ENCODE measurements around the gene KDM2A. TPM values are rescaled to one million over a fixed set of nuclear protein-coding genes. Genes with fewer than 3 reads are reported as not detected.

The KDM2A gene
- total RNA-seq, 1 experiment from 2014 or later = 122 TPM

- TF ChIP-seq CTCF (IDR thresholded peaks at IDR 0.05; ENCODE audit: insufficient read depth in 1 of 2, low read depth in 1 of 2, low read length in 1 of 2, severe bottlenecking in 1 of 2, unreplicated experiment in 1 of 2) = peak in 1 of 2 experiments; percentile 13
- no peak for DNase-seq
- Mint-ChIP-seq H3K9me3 (ENCODE audit: unreplicated experiment) (no peaks in the 10 kb centered on the region), H3K4me1 (ENCODE audit: low read depth, unreplicated experiment) (peaks cover 20% of the 10 kb centered on the region), H3K36me3 (ENCODE audit: insufficient read depth, unreplicated experiment) (peaks cover 84% of the 10 kb centered on the region), H3K27ac (ENCODE audit: unreplicated experiment) (peak overlapping the region; percentile 90), H3K4me3 (ENCODE audit: unreplicated experiment) (peak overlapping the region; percentile 99), H3K27me3 (ENCODE audit: insufficient read depth, unreplicated experiment) (no peaks in the 10 kb centered on the region)
- H3K27me3 ChIP-seq (replicated peaks; ENCODE audit: control insufficient read depth, insufficient read depth, low read length) = no peaks in the 10 kb centered on the region
- H3K4me1 ChIP-seq = peaks cover 20% of the 10 kb centered on the region
- ChIA-PET CTCF (no interaction called here), POLR2A (no interaction called here)
- no peaks in the 10 kb centered on the region for H3K9me3 ChIP-seq
- intact Hi-C loops (cut with micrococcal nuclease; ENCODE audit: unreplicated experiment) = no loop called here
- no TSS peak for BruUV-seq (replicated peaks)
- H3K4me3 ChIP-seq (ENCODE audit: low read depth, low read length) = no peak overlapping the region
- peaks cover 14% of the 10 kb centered on the region for H3K36me3 ChIP-seq (ENCODE audit: control insufficient read depth, insufficient read depth, low read length)
Observed at GRCh38 chr11:67286621-67287333, 167.7 kb downstream of the KDM2A start.

- peaks cover 14% of the 10 kb centered on the region for H3K36me3 ChIP-seq (ENCODE audit: control insufficient read depth, insufficient read depth, low read length)
- CTCF ChIA-PET = interaction anchor here (0.9 to 3.1 kb wide), 4 partner anchors 16 to 30 kb away, joined by 3 to 27 read pairs (median 14); partner anchors contain the start of genes GRK2 and SSH3
- peaks cover 25% of the 10 kb centered on the region for H3K4me1 Mint-ChIP-seq (ENCODE audit: low read depth, unreplicated experiment)
- H3K4me3 Mint-ChIP-seq (ENCODE audit: unreplicated experiment) = peak overlapping the region; percentile 99
- H3K27me3 ChIP-seq (replicated peaks; ENCODE audit: control insufficient read depth, insufficient read depth, low read length) = no peaks in the 10 kb centered on the region
- no peaks in the 10 kb centered on the region for H3K9me3 ChIP-seq
- H3K36me3 Mint-ChIP-seq (ENCODE audit: insufficient read depth, unreplicated experiment) = peaks cover 82% of the 10 kb centered on the region
- POLR2A ChIA-PET = interaction anchor here (0.7 to 2.2 kb wide), 6 partner anchors 15 to 156 kb away, joined by 3 to 25 read pairs (median 11); partner anchors contain the start of genes CORO1B and SSH3
- H3K4me3 ChIP-seq (ENCODE audit: low read depth, low read length) = peak overlapping the region; percentile 91
- peak overlapping the region; percentile 90 for H3K27ac Mint-ChIP-seq (ENCODE audit: unreplicated experiment)
- no peaks in the 10 kb centered on the region for H3K9me3 Mint-ChIP-seq (ENCODE audit: unreplicated experiment)
- TSS peak; percentile 82 for BruUV-seq (replicated peaks)
- TF ChIP-seq CTCF (IDR thresholded peaks at IDR 0.05; ENCODE audit: insufficient read depth in 1 of 2, low read depth in 1 of 2, low read length in 1 of 2, severe bottlenecking in 1 of 2, unreplicated experiment in 1 of 2) = no peak
- intact Hi-C loops (cut with micrococcal nuclease; ENCODE audit: unreplicated experiment) = loop anchor here (1.0 to 2.0 kb wide), 3 partner anchors 20 to 49 kb away; no protein-coding TSS in a partner anchor
- H3K27me3 Mint-ChIP-seq (ENCODE audit: insufficient read depth, unreplicated experiment) = no peaks in the 10 kb centered on the region
- no peak for DNase-seq
- peaks cover 20% of the 10 kb centered on the region for H3K4me1 ChIP-seq
Observed at GRCh38 chr11:67287355-67288197, 168.5 kb downstream of the KDM2A start.

- POLR2A ChIA-PET = interaction anchor here (0.5 to 2.2 kb wide), 7 partner anchors 15 to 169 kb away, joined by 3 to 25 read pairs (median 10); partner anchors contain the start of genes CORO1B, KDM2A and SSH3
- H3K4me3 Mint-ChIP-seq (ENCODE audit: unreplicated experiment) = peak overlapping the region; percentile 99
- BruUV-seq (replicated peaks) = no TSS peak
- peaks cover 29% of the 10 kb centered on the region for H3K4me1 Mint-ChIP-seq (ENCODE audit: low read depth, unreplicated experiment)
- peaks cover 82% of the 10 kb centered on the region for H3K36me3 Mint-ChIP-seq (ENCODE audit: insufficient read depth, unreplicated experiment)
- Histone ChIP-seq H3K4me1 (peaks cover 20% of the 10 kb centered on the region), H3K27me3 (replicated peaks; ENCODE audit: control insufficient read depth, insufficient read depth, low read length) (no peaks in the 10 kb centered on the region), H3K4me3 (ENCODE audit: low read depth, low read length) (peak overlapping the region; percentile 91), H3K36me3 (ENCODE audit: control insufficient read depth, insufficient read depth, low read length) (peaks cover 12% of the 10 kb centered on the region), H3K9me3 (no peaks in the 10 kb centered on the region)
- no peak for TF ChIP-seq CTCF (IDR thresholded peaks at IDR 0.05; ENCODE audit: insufficient read depth in 1 of 2, low read depth in 1 of 2, low read length in 1 of 2, severe bottlenecking in 1 of 2, unreplicated experiment in 1 of 2)
- intact Hi-C loops (cut with micrococcal nuclease; ENCODE audit: unreplicated experiment) = loop anchor here (1.0 to 2.0 kb wide), 3 partner anchors 21 to 49 kb away; no protein-coding TSS in a partner anchor
- H3K9me3 Mint-ChIP-seq (ENCODE audit: unreplicated experiment) = no peaks in the 10 kb centered on the region
- no peak for DNase-seq
- H3K27ac Mint-ChIP-seq (ENCODE audit: unreplicated experiment) = peak overlapping the region; percentile 90
- CTCF ChIA-PET = interaction anchor here (0.6 to 3.1 kb wide), 8 partner anchors 15 to 100 kb away, joined by 3 to 27 read pairs (median 10); partner anchors contain the start of genes GRK2 and SSH3
- H3K27me3 Mint-ChIP-seq (ENCODE audit: insufficient read depth, unreplicated experiment) = no peaks in the 10 kb centered on the region
Observed at GRCh38 chr11:67288198-67288451, 169.1 kb downstream of the KDM2A start.
